WTC11 (cell line): ENCODE data around the gene VWDE.

Experiments used
- ATF3 ChIP-seq: sonication (generic); formaldehyde crosslinking; conservative IDR thresholded peaks from 2 replicates; pipeline ENCODE4 v1.8.1; 2022; ENCODE audit warnings: mild to moderate bottlenecking, missing genetic modification reagents
- CBFB ChIP-seq: sonication (generic); formaldehyde crosslinking; IDR thresholded peaks from 2 replicates; pipeline ENCODE4 v1.8.1; 2022; ENCODE audit warnings: mild to moderate bottlenecking, low read depth, missing genetic modification reagents
- CTCF ChIP-seq: fragments of 200-600 bp; IDR thresholded peaks from 2 replicates; pipeline ENCODE4 v1.8.0; 2022; ENCODE audit warnings: antibody characterized with exemption
- FOXJ3 ChIP-seq: sonication (generic); formaldehyde crosslinking; IDR thresholded peaks from 2 replicates; pipeline ENCODE4 v1.9.0; 2021; ENCODE audit warnings: missing genetic modification reagents, mild to moderate bottlenecking, borderline replicate concordance
- FOXP1 ChIP-seq: sonication (generic); formaldehyde crosslinking; IDR thresholded peaks from 2 replicates; pipeline ENCODE4 v1.8.0; 2022; ENCODE audit warnings: missing genetic modification reagents, mild to moderate bottlenecking, moderate library complexity, borderline replicate concordance
- NR3C1 ChIP-seq: sonication (generic); formaldehyde crosslinking; conservative IDR thresholded peaks from 2 replicates; pipeline ENCODE4 v1.8.1; 2023; ENCODE audit warnings: low read depth, mild to moderate bottlenecking, missing genetic modification reagents
- TF ChIP-seq, protein P1 (sequence below): sonication (generic); formaldehyde crosslinking; IDR thresholded peaks from 2 replicates; pipeline ENCODE4 v1.8.0; 2022; ENCODE audit warnings: mild to moderate bottlenecking, missing genetic modification reagents
- TF ChIP-seq, protein P2 (sequence below): sonication (generic); formaldehyde crosslinking; IDR thresholded peaks from 2 replicates; pipeline ENCODE4 v1.8.0; 2022; ENCODE audit warnings: mild to moderate bottlenecking, missing genetic modification reagents
- TF ChIP-seq, protein P3 (sequence below): sonication (generic); formaldehyde crosslinking; IDR thresholded peaks from 2 replicates; pipeline ENCODE4 v1.8.0; 2022; ENCODE audit warnings: mild to moderate bottlenecking, missing genetic modification reagents

GRCh38 chr7:12316925-12317324, 86.7 kb downstream of the VWDE start:
- TF ChIP-seq FOXJ3 (CRISPR knock-in tag) (no peak), CTCF (no peak), CBFB (CRISPR knock-in tag) (no peak), FOXP1 (no peak), NR3C1 (no peak), ATF3 (CRISPR knock-in tag) (no peak)
- TF ChIP-seq, protein P1, sequence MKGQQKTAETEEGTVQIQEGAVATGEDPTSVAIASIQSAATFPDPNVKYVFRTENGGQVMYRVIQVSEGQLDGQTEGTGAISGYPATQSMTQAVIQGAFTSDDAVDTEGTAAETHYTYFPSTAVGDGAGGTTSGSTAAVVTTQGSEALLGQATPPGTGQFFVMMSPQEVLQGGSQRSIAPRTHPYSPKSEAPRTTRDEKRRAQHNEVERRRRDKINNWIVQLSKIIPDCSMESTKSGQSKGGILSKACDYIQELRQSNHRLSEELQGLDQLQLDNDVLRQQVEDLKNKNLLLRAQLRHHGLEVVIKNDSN (CRISPR knock-in tag), result no peak
- TF ChIP-seq, protein P2, sequence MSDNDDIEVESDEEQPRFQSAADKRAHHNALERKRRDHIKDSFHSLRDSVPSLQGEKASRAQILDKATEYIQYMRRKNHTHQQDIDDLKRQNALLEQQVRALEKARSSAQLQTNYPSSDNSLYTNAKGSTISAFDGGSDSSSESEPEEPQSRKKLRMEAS (CRISPR knock-in tag), result no peak
- TF ChIP-seq, protein P3, sequence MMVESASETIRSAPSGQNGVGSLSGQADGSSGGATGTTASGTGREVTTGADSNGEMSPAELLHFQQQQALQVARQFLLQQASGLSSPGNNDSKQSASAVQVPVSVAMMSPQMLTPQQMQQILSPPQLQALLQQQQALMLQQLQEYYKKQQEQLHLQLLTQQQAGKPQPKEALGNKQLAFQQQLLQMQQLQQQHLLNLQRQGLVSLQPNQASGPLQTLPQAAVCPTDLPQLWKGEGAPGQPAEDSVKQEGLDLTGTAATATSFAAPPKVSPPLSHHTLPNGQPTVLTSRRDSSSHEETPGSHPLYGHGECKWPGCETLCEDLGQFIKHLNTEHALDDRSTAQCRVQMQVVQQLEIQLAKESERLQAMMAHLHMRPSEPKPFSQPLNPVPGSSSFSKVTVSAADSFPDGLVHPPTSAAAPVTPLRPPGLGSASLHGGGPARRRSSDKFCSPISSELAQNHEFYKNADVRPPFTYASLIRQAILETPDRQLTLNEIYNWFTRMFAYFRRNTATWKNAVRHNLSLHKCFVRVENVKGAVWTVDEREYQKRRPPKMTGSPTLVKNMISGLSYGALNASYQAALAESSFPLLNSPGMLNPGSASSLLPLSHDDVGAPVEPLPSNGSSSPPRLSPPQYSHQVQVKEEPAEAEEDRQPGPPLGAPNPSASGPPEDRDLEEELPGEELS, result no peak
